ENCODE results near the gene CAPN5.

DNA sequence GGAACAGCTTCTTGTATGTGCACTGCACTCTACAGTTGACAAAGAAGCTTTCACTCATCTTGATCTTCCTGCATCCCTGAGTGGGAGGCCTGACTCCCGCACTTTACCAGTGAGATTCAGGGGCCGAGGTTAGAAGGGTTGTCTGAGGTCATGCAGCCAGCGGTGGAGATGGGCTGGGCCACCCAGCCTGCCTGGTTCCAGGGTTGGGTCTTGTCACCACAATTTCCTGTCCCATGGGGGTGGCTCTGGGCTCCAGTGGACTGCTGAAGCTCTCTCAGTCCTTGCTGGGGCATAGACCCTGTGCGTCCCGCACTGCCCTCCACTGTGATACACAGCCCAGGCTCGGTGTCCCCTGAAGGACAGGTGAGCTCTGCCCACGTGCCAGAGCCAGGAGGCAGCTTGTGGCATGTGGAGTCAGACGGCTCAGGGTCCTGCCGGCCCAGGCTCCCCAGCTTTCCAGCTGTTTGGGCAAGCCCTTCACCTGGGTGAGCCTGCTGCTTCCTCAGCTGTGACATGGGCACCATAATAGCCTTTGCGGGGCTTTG is 54.4 kb downstream of the CAPN5 start:
- TF ChIP-seq, protein P1, sequence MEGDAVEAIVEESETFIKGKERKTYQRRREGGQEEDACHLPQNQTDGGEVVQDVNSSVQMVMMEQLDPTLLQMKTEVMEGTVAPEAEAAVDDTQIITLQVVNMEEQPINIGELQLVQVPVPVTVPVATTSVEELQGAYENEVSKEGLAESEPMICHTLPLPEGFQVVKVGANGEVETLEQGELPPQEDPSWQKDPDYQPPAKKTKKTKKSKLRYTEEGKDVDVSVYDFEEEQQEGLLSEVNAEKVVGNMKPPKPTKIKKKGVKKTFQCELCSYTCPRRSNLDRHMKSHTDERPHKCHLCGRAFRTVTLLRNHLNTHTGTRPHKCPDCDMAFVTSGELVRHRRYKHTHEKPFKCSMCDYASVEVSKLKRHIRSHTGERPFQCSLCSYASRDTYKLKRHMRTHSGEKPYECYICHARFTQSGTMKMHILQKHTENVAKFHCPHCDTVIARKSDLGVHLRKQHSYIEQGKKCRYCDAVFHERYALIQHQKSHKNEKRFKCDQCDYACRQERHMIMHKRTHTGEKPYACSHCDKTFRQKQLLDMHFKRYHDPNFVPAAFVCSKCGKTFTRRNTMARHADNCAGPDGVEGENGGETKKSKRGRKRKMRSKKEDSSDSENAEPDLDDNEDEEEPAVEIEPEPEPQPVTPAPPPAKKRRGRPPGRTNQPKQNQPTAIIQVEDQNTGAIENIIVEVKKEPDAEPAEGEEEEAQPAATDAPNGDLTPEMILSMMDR (conservative IDR thresholded peaks at IDR 0.05; ENCODE audit: low read length) = no peak; the same call in 1 of the 2 replicates
- TF ChIP-seq EZH2phosphoT487 (IDR thresholded peaks at IDR 0.05; ENCODE audit: borderline replicate concordance) = no peak
